H1 (cell line): ENCODE results near the gene ACOT11. TPM values are rescaled to one million over a fixed set of nuclear protein-coding genes. Genes with fewer than 3 reads are reported as not detected.

Experiments
- CTCF ChIA-PET: fragments of 300-600 bp; sonication (Branson Sonifier 250); formaldehyde crosslinking; loops from one replicate; lab custom pipeline; 2021; ENCODE audit not compliant: partially characterized antibody; lab: Charles Lee
- POLR2A ChIA-PET: fragments of 300-600 bp; sonication (Branson Sonifier 250); formaldehyde crosslinking; loops from one replicate; lab custom pipeline; 2021; ENCODE audit warnings: inconsistent platforms; ENCODE audit not compliant: partially characterized antibody; lab: Charles Lee
- DNase-seq, 2 experiments: peaks; one replicate each; pipeline versions ENCODE4 v3.0.0 to v3.0.0-alpha.2; 2010 to 2022; ENCODE audit warnings: low spot score in 2 of 2, low read depth in 1 of 2, mixed read lengths in 1 of 2
- FAIRE-seq: peaks from 2 replicates; lab custom pipeline; 2011; peaks lifted over from hg19 to GRCh38; lab: Jason Lieb, UNC
- H2AFZ ChIP-seq: 2 replicates; pipeline ENCODE4 v1.8.1; 2012; ENCODE audit warnings: low read length, inconsistent platforms
- H2AK5ac ChIP-seq: 2 replicates; pipeline ENCODE4 v1.6.1; 2013; ENCODE audit warnings: low read depth, low read length
- H2BK120ac ChIP-seq: replicated peaks from 2 replicates; pipeline ENCODE3; 2013; ENCODE audit warnings: low read depth, low read length, inconsistent platforms
- H2BK12ac ChIP-seq: 2 replicates; pipeline ENCODE4 v1.6.1; 2013; ENCODE audit warnings: low read depth, low read length
- H2BK15ac ChIP-seq: 2 replicates; pipeline ENCODE4 v1.6.1; 2013; ENCODE audit warnings: low read length
- H2BK20ac ChIP-seq: 2 replicates; pipeline ENCODE4 v1.6.1; 2013; ENCODE audit warnings: low read length
- H2BK5ac ChIP-seq: 2 replicates; pipeline ENCODE4 v1.6.1; 2013; ENCODE audit warnings: low read depth, low read length
- H3K14ac ChIP-seq: 2 replicates; pipeline ENCODE4 v1.6.1; 2013; ENCODE audit warnings: inconsistent platforms; ENCODE audit not compliant: insufficient read length
- H3K18ac ChIP-seq: 2 replicates; pipeline ENCODE4 v1.6.1; 2013; ENCODE audit warnings: low read length; ENCODE audit errors: extremely low read depth
- H3K23ac ChIP-seq: 2 replicates; pipeline ENCODE4 v1.6.1; 2013; ENCODE audit warnings: inconsistent platforms; ENCODE audit not compliant: insufficient read length
- H3K23me2 ChIP-seq: 2 replicates; pipeline ENCODE4 v1.6.1; 2013; ENCODE audit warnings: low read depth, low read length
- H3K27ac ChIP-seq: 2 replicates; pipeline ENCODE4 v1.6.1; 2011; ENCODE audit warnings: low read depth, low read length, inconsistent platforms
- H3K27me3 ChIP-seq, 4 experiments: replicated peaks in 1 of 4; 1 replicate in 1 of 4; 2 replicates in 3 of 4; pipeline versions ENCODE4 v1.6.1 to v1.8.1; 2011 to 2013; ENCODE audit warnings: low read length in 3 of 4, mild to moderate bottlenecking in 3 of 4, inconsistent platforms in 2 of 4, mixed read lengths in 2 of 4, moderate library complexity in 1 of 4; ENCODE audit not compliant: control insufficient read depth in 3 of 4, insufficient read depth in 3 of 4; ENCODE audit errors: extremely low read depth in 1 of 4
- H3K36me3 ChIP-seq, 4 experiments: 2 replicates each; pipeline versions ENCODE4 v1.6.1 to v1.8.1; 2011 to 2013; ENCODE audit warnings: mild to moderate bottlenecking in 4 of 4, low read length in 3 of 4, moderate library complexity in 2 of 4, control low read depth in 1 of 4, inconsistent platforms in 1 of 4; ENCODE audit not compliant: insufficient read depth in 4 of 4, control insufficient read depth in 2 of 4
- H3K4ac ChIP-seq: replicated peaks from 2 replicates; pipeline ENCODE3; 2013; ENCODE audit warnings: low read length, low read depth, mixed read lengths, inconsistent platforms; ENCODE audit not compliant: insufficient read length
- H3K4me1 ChIP-seq, 4 experiments: replicated peaks in 1 of 4; 1 replicate in 1 of 4; 2 replicates in 3 of 4; pipeline versions ENCODE4 v1.6.1 to v1.8.1; 2011 to 2013; ENCODE audit warnings: low read length in 3 of 4, inconsistent platforms in 2 of 4, mixed read lengths in 1 of 4; ENCODE audit not compliant: insufficient read depth in 4 of 4, control insufficient read depth in 3 of 4
- H3K4me2 ChIP-seq, 2 experiments: 2 replicates each; pipeline versions ENCODE4 v1.6.1 to v1.8.1; 2011 to 2013; ENCODE audit warnings: low read depth in 2 of 2, low read length in 2 of 2, control low read depth in 1 of 2, inconsistent platforms in 1 of 2, mild to moderate bottlenecking in 1 of 2; ENCODE audit not compliant: insufficient read depth in 1 of 2
- H3K4me3 ChIP-seq, 4 experiments: fragments of 200-600, 300-600 bp in 1 of 4; sonication (generic), shearing (Covaris generic), sonication (Bioruptor Twin) in 1 of 4; 2 replicates each; pipeline versions ENCODE4 v1.5.1 to v1.8.1; 2011 to 2016; ENCODE audit warnings: low read length in 4 of 4, low read depth in 3 of 4, control low read depth in 2 of 4, inconsistent platforms in 2 of 4, mild to moderate bottlenecking in 2 of 4, mixed read lengths in 1 of 4, moderate library complexity in 1 of 4; ENCODE audit not compliant: insufficient read depth in 2 of 4; ENCODE audit errors: extremely low read depth in 1 of 4
- H3K56ac ChIP-seq: replicated peaks from 2 replicates; pipeline ENCODE3; 2013; ENCODE audit warnings: low read depth, mild to moderate bottlenecking, mixed read lengths, low read length, inconsistent platforms; ENCODE audit not compliant: insufficient read length
- H3K79me1 ChIP-seq: 2 replicates; pipeline ENCODE4 v1.6.1; 2013; ENCODE audit warnings: low read depth, low read length, control low read depth
- H3K79me2 ChIP-seq, 2 experiments: 2 replicates each; pipeline versions ENCODE4 v1.6.1 to v1.8.1; 2012 to 2013; ENCODE audit warnings: low read length in 2 of 2, mild to moderate bottlenecking in 2 of 2, inconsistent platforms in 1 of 2; ENCODE audit not compliant: insufficient read depth in 2 of 2, control insufficient read depth in 1 of 2
- H3K9ac ChIP-seq, 4 experiments: replicated peaks in 1 of 4; 1 replicate in 1 of 4; 2 replicates in 3 of 4; pipeline versions ENCODE4 v1.6.1 to v1.8.1; 2011 to 2013; ENCODE audit warnings: low read depth in 3 of 4, low read length in 3 of 4, control low read depth in 2 of 4, mild to moderate bottlenecking in 2 of 4, moderate library complexity in 2 of 4, inconsistent platforms in 1 of 4; ENCODE audit errors: extremely low read depth in 1 of 4
- H3K9me3 ChIP-seq, 2 experiments: 2 replicates each; pipeline versions ENCODE4 v1.6.1 to v1.8.1; 2012 to 2013; ENCODE audit warnings: mild to moderate bottlenecking in 2 of 2, moderate library complexity in 2 of 2, control low read depth in 1 of 2, inconsistent platforms in 1 of 2, low read depth in 1 of 2, low read length in 1 of 2, mixed read lengths in 1 of 2; ENCODE audit not compliant: insufficient read depth in 2 of 2
- H4K20me1 ChIP-seq, 2 experiments: replicated peaks in 1 of 2; 2 replicates each; pipeline versions ENCODE3 to v1.8.1; 2011 to 2013; ENCODE audit warnings: inconsistent platforms in 2 of 2, low read length in 2 of 2, mild to moderate bottlenecking in 1 of 2; ENCODE audit not compliant: insufficient read depth in 2 of 2, control insufficient read depth in 1 of 2
- H4K5ac ChIP-seq: 2 replicates; pipeline ENCODE4 v1.6.1; 2013; ENCODE audit warnings: low read length, low read depth, mixed read lengths, inconsistent platforms; ENCODE audit not compliant: insufficient read length
- H4K8ac ChIP-seq: 2 replicates; pipeline ENCODE4 v1.8.0; 2013; ENCODE audit warnings: mild to moderate bottlenecking, moderate library complexity, low read length, inconsistent platforms; ENCODE audit not compliant: insufficient read depth; ENCODE audit errors: extremely low read depth
- H4K91ac ChIP-seq: replicated peaks from 2 replicates; pipeline ENCODE3; 2013; ENCODE audit warnings: low read length, mixed read lengths, inconsistent platforms; ENCODE audit not compliant: insufficient read length
- KDM5A ChIP-seq: fragments of 200-600 bp; IDR thresholded peaks from 2 replicates; pipeline ENCODE4 v1.7.1; 2012; ENCODE audit warnings: mild to moderate bottlenecking, low read length, inconsistent platforms, mixed read lengths
- WGBS, 2 experiments: shearing (Covaris generic) in 1 of 2; methylation state at CpG; one replicate each; pipeline versions ENCODE4 v1.1.6 to v1.1.7; 2013 to 2015; ENCODE audit warnings: low lambda C conversion rate in 2 of 2, mixed read lengths in 2 of 2, inconsistent platforms in 1 of 2, low coverage in 1 of 2, missing lambda C conversion rate in 1 of 2; ENCODE audit not compliant: insufficient replicate concordance in 2 of 2, insufficient coverage in 1 of 2, insufficient read length in 1 of 2; ENCODE audit errors: extremely low coverage in 1 of 2, missing lambda C conversion rate in 1 of 2; 5-methylcytosine and 5-hydroxymethylcytosine counted together
- polyA plus RNA-seq, 7 experiments: library from polyadenylated mRNA; depleted of rRNA in 3 of 7; stranded (reverse) in 5 of 7; unstranded in 2 of 7; fragments of >200 nt in 5 of 7; fragments of 200-250 nt in 2 of 7; gene quantifications; 1 replicate in 5 of 7; 2 replicates in 1 of 7; 4 replicates in 1 of 7; pipeline versions ENCODE4 v1.2.1 to v1.2.3, GENCODE V29; 2011 to 2013; ENCODE audit warnings: missing spikeins in 2 of 7, mixed read lengths in 2 of 7
- total RNA-seq: library from RNA; stranded (reverse); fragmentation: NEBNext Ultra II Directional; extraction: Animal tissue kit (Norgen Biotek cat#: 25700); gene quantifications from 2 replicates; pipeline ENCODE4 v1.2.1, GENCODE V29; 2021

ACOT11 gene
- total and polyA plus RNA-seq, 2 of the 8 experiments (the other 6 are each of a cell fraction or from before 2014, with no cell fraction given) = 3.8 to 4.5 TPM

- Histone ChIP-seq H2BK15ac (peak overlapping the region; percentile 53; the same call in 1 of the 2 replicates), H3K14ac (no peak overlapping the region), H3K9me3 (no peaks in the 10 kb centered on the region), H3K23me2 (peaks cover 10% of the 10 kb centered on the region; the same call in 1 of the 2 replicates), H4K5ac (no peak overlapping the region), H4K20me1 (no peaks in the 10 kb centered on the region), H3K4me2 (peak overlapping the region; percentile 64 to 80; a peak in 3 of 4 replicates), H2AK5ac (peak overlapping the region; percentile 44; the same call in 1 of the 2 replicates), H3K4ac (no peak overlapping the region), H3K18ac (no peak overlapping the region), H3K4me1 (peaks cover 0 to 20% (median 10%) of the 10 kb centered on the region in 4 experiments; a peak in 6 of 7 replicates)
- POLR2A ChIA-PET = interaction anchor here (1.0 to 3.2 kb wide), 3 partner anchors 9 to 92 kb away, joined by 3 to 16 read pairs (median 6); partner anchors contain the start of gene SSBP3
- TF ChIP-seq KDM5A = no peak
- TF ChIP-seq, all 59 proteins: peak for 0
- Histone ChIP-seq H3K27ac (no peak overlapping the region), H4K8ac (no peak overlapping the region), H3K79me1 (no peaks in the 10 kb centered on the region), H3K56ac (no peak overlapping the region), H3K9ac (no peak overlapping the region), H2BK20ac (peak overlapping the region; percentile 57), H3K36me3 (no peaks in the 10 kb centered on the region), H3K79me2 (no peaks in the 10 kb centered on the region), H2BK120ac (no peak overlapping the region), H3K27me3 (peaks cover 0 to 3% (median 1%) of the 10 kb centered on the region in 4 experiments; a peak in 5 of 7 replicates), H2BK5ac (peak overlapping the region; percentile 5; the same call in 1 of the 2 replicates), H4K91ac (peak overlapping the region; percentile 58), H3K4me3 (peak overlapping the region in 1 of 4 experiments; percentile 65; a peak in 4 of 8 replicates), H2BK12ac (peak overlapping the region; percentile 92; the same call in 1 of the 2 replicates), H3K23ac (no peak overlapping the region), H2AFZ (no peak overlapping the region)
- CTCF ChIA-PET = interaction anchor here (0.6 to 3.5 kb wide), 11 partner anchors 8 to 317 kb away, joined by 3 to 17 read pairs (median 5); no protein-coding TSS in a partner anchor
- no peak for DNase-seq
- WGBS, 2 experiments = 76% methylated on average over 3 of the region's 4 CpGs; no CpG with 5 or more reads in 1 of the 2 experiments
- no peak for FAIRE-seq
Measured at GRCh38 chr1:54498383-54499096, 49.5 kb upstream of the ACOT11 start.
